Measurements from ENCODE around the gene SPRY4. TPM values are rescaled to one million over a fixed set of nuclear protein-coding genes. Genes with fewer than 3 reads are reported as not detected.

Gene SPRY4
- total RNA-seq, 1 donor, result 5.4 TPM

DNA sequence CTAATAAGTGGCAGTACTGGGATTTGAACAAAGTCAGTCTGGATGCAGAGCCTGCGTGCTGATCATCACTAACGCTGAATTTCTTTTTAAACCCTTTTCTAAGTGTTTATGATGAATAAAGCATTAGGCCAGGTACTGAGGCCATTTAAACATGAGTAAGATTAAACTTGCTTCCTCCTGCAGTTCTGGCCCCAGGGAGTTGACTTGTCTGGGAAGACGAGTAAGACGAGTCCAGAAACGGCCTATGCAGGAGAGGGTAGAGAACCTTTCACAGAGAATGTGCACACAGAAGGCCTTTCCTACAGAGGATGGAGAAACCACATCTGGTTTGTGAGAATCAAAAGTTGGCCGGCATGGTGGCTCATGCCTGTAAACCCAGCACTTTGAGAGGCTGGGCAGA lies 42.9 kb downstream of the SPRY4 start:
- no peaks in the 10 kb centered on the region for H3K36me3 ChIP-seq (ENCODE audit: insufficient read depth, low read length)
- H3K4me1 ChIP-seq (ENCODE audit: insufficient read depth, low read length), result peaks cover 13% of the 10 kb centered on the region
- no peaks in the 10 kb centered on the region for H3K79me2 ChIP-seq (ENCODE audit: insufficient read depth, low read length)
- no peaks in the 10 kb centered on the region for H3K9me3 ChIP-seq (ENCODE audit: low read depth, low read length)
- H2AFZ ChIP-seq (ENCODE audit: low read length), result no peak overlapping the region
- H3K27ac ChIP-seq (ENCODE audit: low read depth, low read length), result no peak overlapping the region
- no peaks in the 10 kb centered on the region for H3K27me3 ChIP-seq (ENCODE audit: insufficient read depth, low read length)
- TF ChIP-seq, protein P1, sequence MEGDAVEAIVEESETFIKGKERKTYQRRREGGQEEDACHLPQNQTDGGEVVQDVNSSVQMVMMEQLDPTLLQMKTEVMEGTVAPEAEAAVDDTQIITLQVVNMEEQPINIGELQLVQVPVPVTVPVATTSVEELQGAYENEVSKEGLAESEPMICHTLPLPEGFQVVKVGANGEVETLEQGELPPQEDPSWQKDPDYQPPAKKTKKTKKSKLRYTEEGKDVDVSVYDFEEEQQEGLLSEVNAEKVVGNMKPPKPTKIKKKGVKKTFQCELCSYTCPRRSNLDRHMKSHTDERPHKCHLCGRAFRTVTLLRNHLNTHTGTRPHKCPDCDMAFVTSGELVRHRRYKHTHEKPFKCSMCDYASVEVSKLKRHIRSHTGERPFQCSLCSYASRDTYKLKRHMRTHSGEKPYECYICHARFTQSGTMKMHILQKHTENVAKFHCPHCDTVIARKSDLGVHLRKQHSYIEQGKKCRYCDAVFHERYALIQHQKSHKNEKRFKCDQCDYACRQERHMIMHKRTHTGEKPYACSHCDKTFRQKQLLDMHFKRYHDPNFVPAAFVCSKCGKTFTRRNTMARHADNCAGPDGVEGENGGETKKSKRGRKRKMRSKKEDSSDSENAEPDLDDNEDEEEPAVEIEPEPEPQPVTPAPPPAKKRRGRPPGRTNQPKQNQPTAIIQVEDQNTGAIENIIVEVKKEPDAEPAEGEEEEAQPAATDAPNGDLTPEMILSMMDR (IDR thresholded peaks at IDR 0.05; ENCODE audit: extremely low read depth, low read depth, low read length), result no peak
- no peaks in the 10 kb centered on the region for H4K20me1 ChIP-seq (ENCODE audit: insufficient read depth, low read length)
- no peak overlapping the region for H3K4me3 ChIP-seq (ENCODE audit: insufficient read depth, low read length)
- H3K4me2 ChIP-seq (ENCODE audit: insufficient read depth, low read length), result no peak overlapping the region
- DNase-seq (ENCODE audit: insufficient read length, low spot score, missing footprints), result no peak

DNA sequence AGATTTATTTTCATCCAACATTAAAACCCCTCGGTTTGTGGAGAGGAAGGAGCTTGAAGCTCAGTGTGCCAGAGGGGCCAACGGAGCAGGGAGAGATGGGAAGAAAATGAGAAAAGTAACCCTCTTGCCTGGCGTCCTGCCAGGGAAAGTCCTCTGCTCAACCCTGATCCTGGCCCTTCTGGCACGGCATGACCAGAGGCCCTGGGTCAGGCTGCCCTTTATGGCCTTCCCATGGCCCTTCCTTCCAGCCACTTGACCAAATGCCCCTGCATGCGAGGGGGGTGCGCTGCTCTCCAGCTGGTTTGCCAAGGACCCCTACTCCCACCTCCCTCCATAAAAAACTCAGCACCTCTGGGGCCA lies 43.8 kb downstream of the SPRY4 start:
- no peak overlapping the region for H3K4me3 ChIP-seq (ENCODE audit: insufficient read depth, low read length)
- no peak overlapping the region for H2AFZ ChIP-seq (ENCODE audit: low read length)
- no peaks in the 10 kb centered on the region for H3K79me2 ChIP-seq (ENCODE audit: insufficient read depth, low read length)
- H3K36me3 ChIP-seq (ENCODE audit: insufficient read depth, low read length), result no peaks in the 10 kb centered on the region
- TF ChIP-seq, protein P1 (IDR thresholded peaks at IDR 0.05; ENCODE audit: extremely low read depth, low read depth, low read length), result no peak
- H3K4me1 ChIP-seq (ENCODE audit: insufficient read depth, low read length), result peaks cover 13% of the 10 kb centered on the region
- H3K27ac ChIP-seq (ENCODE audit: low read depth, low read length), result peak overlapping the region; percentile 91
- no peaks in the 10 kb centered on the region for H3K27me3 ChIP-seq (ENCODE audit: insufficient read depth, low read length)
- H3K4me2 ChIP-seq (ENCODE audit: insufficient read depth, low read length), result no peak overlapping the region
- H4K20me1 ChIP-seq (ENCODE audit: insufficient read depth, low read length), result no peaks in the 10 kb centered on the region
- no peaks in the 10 kb centered on the region for H3K9me3 ChIP-seq (ENCODE audit: low read depth, low read length)
- DNase-seq (ENCODE audit: insufficient read length, low spot score, missing footprints), result no peak

DNA sequence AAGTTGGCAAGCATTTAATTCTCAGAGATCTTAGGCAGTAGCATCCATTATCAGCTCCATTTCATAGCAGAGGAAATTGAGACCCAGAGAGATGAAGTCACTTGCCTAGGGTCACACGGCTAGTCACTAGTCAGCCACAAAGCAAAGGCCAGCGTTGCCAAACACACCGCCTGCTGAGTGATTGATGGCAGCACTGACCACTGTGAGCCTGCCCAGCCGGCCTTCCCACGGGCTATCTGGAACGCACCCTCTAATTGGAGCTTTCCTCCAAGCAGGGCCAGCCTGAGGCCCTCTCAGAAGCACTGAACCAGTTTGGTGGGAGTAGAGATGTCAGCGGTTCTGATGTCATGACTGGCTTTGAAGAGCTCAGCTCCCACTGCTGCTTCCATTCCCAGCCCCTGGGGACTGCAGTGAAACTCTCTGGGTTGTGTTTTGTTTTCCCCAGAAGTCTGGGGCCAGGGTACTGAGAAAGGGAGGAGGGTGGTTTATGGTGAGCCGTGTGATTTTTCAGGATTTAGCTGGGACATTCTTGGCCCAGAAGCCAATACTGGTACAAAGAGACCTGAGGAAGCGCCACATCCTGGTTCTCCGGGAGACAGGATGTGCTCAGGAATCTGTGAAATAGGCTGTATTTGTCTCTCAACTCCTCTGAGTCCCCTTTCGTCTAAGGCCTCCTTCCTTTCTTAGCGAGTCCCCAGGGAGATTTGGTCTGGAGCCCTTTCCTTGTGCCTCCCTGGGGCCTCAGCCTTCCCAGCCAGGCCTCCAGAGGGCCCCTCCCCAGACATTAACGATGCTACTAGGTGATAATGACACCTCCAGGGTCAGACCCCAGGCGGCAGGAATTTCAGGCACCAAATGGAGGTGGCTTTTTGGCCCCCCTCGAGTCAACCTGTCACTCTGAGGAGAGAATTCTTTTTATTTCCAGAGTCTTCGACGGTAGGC lies 44.5 kb downstream of the SPRY4 start:
- H3K27ac ChIP-seq (ENCODE audit: low read depth, low read length), result peak overlapping the region; percentile 91
- H3K36me3 ChIP-seq (ENCODE audit: insufficient read depth, low read length), result no peaks in the 10 kb centered on the region
- H3K4me2 ChIP-seq (ENCODE audit: insufficient read depth, low read length), result peak overlapping the region; percentile 53
- DNase-seq (ENCODE audit: insufficient read length, low spot score, missing footprints), result peak; percentile 96
- no peaks in the 10 kb centered on the region for H4K20me1 ChIP-seq (ENCODE audit: insufficient read depth, low read length)
- peak overlapping the region; percentile 94 for H2AFZ ChIP-seq (ENCODE audit: low read length)
- H3K27me3 ChIP-seq (ENCODE audit: insufficient read depth, low read length), result no peaks in the 10 kb centered on the region
- peak overlapping the region; percentile 32 for H3K4me3 ChIP-seq (ENCODE audit: insufficient read depth, low read length)
- H3K9me3 ChIP-seq (ENCODE audit: low read depth, low read length), result no peaks in the 10 kb centered on the region
- H3K79me2 ChIP-seq (ENCODE audit: insufficient read depth, low read length), result no peaks in the 10 kb centered on the region
- H3K4me1 ChIP-seq (ENCODE audit: insufficient read depth, low read length), result peaks cover 13% of the 10 kb centered on the region
- TF ChIP-seq, protein P1 (IDR thresholded peaks at IDR 0.05; ENCODE audit: extremely low read depth, low read depth, low read length), result no peak

DNA sequence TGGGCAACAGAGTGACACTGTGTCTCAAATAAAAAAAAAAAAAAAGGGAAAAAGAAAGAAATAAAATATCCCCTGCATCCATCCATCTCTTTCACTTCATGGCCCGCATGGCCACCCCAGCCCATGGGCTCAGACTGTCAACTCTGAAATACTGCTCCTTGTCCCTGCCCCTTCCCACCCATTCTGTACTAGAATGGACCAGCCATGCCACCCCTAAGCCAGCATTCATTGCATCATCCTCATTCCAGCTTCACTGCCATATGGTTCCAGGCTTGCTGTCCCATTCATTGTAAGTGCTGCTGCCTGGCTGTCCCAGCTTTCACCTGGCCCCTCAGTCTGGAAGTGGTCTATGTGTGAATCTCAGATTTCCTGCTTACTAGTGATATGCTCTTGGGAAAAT lies 46.2 kb downstream of the SPRY4 start:
- H3K36me3 ChIP-seq (ENCODE audit: insufficient read depth, low read length), result no peaks in the 10 kb centered on the region
- no peak overlapping the region for H3K27ac ChIP-seq (ENCODE audit: low read depth, low read length)
- no peaks in the 10 kb centered on the region for H3K79me2 ChIP-seq (ENCODE audit: insufficient read depth, low read length)
- TF ChIP-seq, protein P1 (IDR thresholded peaks at IDR 0.05; ENCODE audit: extremely low read depth, low read depth, low read length), result no peak
- DNase-seq (ENCODE audit: insufficient read length, low spot score, missing footprints), result no peak
- no peaks in the 10 kb centered on the region for H3K9me3 ChIP-seq (ENCODE audit: low read depth, low read length)
- H3K4me1 ChIP-seq (ENCODE audit: insufficient read depth, low read length), result peaks cover 13% of the 10 kb centered on the region
- H3K27me3 ChIP-seq (ENCODE audit: insufficient read depth, low read length), result no peaks in the 10 kb centered on the region
- no peaks in the 10 kb centered on the region for H4K20me1 ChIP-seq (ENCODE audit: insufficient read depth, low read length)
- no peak overlapping the region for H3K4me3 ChIP-seq (ENCODE audit: insufficient read depth, low read length)
- H2AFZ ChIP-seq (ENCODE audit: low read length), result no peak overlapping the region
- H3K4me2 ChIP-seq (ENCODE audit: insufficient read depth, low read length), result no peak overlapping the region

All from osteoblast (primary cell).